SK-N-SH treated with all-trans-retinoic acid at 6 μM for 48 hours (cell line): ENCODE results near the gene CCNH.

Source experiments
- ESRRG ChIP-seq: fragments of 250-450 bp; sonication (Bioruptor Pico); IDR thresholded peaks from 2 replicates; pipeline ENCODE4 v1.6.1; 2021; ENCODE audit warnings: mild to moderate bottlenecking
- OSR1 ChIP-seq: fragments of 250-450 bp; sonication (Bioruptor Pico); IDR thresholded peaks from 2 replicates; pipeline ENCODE4 v1.8.0; 2022; ENCODE audit warnings: moderate library complexity, mild to moderate bottlenecking, inconsistent platforms
- PATZ1 ChIP-seq: fragments of 250-450 bp; sonication (Bioruptor Pico); IDR thresholded peaks from 2 replicates; pipeline ENCODE4 v1.8.0; 2020; ENCODE audit warnings: mild to moderate bottlenecking, moderate library complexity, borderline replicate concordance
- PPARA ChIP-seq: fragments of 250-450 bp; sonication (Bioruptor Pico); IDR thresholded peaks from 2 replicates; pipeline ENCODE4 v1.5.0; 2020; ENCODE audit warnings: mild to moderate bottlenecking, borderline replicate concordance
- SNAI2 ChIP-seq: fragments of 250-450 bp; sonication (Bioruptor Pico); IDR thresholded peaks from 2 replicates; pipeline ENCODE4 v1.5.0; 2020; ENCODE audit warnings: mild to moderate bottlenecking, moderate library complexity
- ZFP3 ChIP-seq: fragments of 250-450 bp; sonication (Bioruptor Pico); IDR thresholded peaks from 2 replicates; pipeline ENCODE4 v1.5.0; 2020; ENCODE audit warnings: mild to moderate bottlenecking, moderate library complexity
- ZNF565 ChIP-seq: fragments of 450-650 bp; formaldehyde crosslinking; conservative IDR thresholded peaks from 2 replicates; pipeline ENCODE4 v1.5.0; 2020; ENCODE audit warnings: low read depth, mild to moderate bottlenecking, moderate library complexity
- ZNF70 ChIP-seq: fragments of 450-650 bp; formaldehyde crosslinking; IDR thresholded peaks from 2 replicates; pipeline ENCODE4 v1.5.0; 2020; ENCODE audit warnings: mild to moderate bottlenecking, moderate library complexity

- TF ChIP-seq ZFP3 (CRISPR knock-in tag) (no peak), PPARA (no peak), OSR1 (CRISPR knock-in tag) (no peak), PATZ1 (no peak), ESRRG (CRISPR knock-in tag) (no peak), SNAI2 (CRISPR knock-in tag) (no peak), ZNF70 (CRISPR knock-in tag) (no peak), ZNF565 (CRISPR knock-in tag) (no peak)
These were observed 45.0 kb upstream of the CCNH start for GRCh38 chr5:87457706-87458105.
